NCI-H2196 (cell line): Measurements from ENCODE around the gene GRK2.
"Not testable (repeated sequence)": the region's sequence is repeated elsewhere in the genome, so short reads cannot be mapped to it uniquely, and the experiment has no call there.

Experiments used
- DNase-seq: peaks from one replicate; lab custom pipeline; 2025; ENCODE audit not compliant: unreplicated experiment; lab: John Stamatoyannopoulos, UW

The GRK2 gene

GRCh38 chr11:67266449-67267187, at the start of gene GRK2:
GRK2 (plus strand) TSS chr11:67266473; CDS start chr11:67266700, 227 bp downstream.
- DNase-seq: peak; percentile 67

GRCh38 chr11:67227726-67228125, 38.5 kb upstream of the GRK2 start:
- no peak for DNase-seq

- DNase-seq: no peak
Measured at GRCh38 chr11:67230406-67230805, 35.9 kb upstream of the GRK2 start.

GRCh38 chr11:67230886-67231285, 35.4 kb upstream of the GRK2 start:
- DNase-seq: no peak

GRCh38 chr11:67233584-67234190, 32.6 kb upstream of the GRK2 start:
- no peak for DNase-seq

- not testable (repeated sequence) for DNase-seq
Measured at GRCh38 chr11:67234571-67234970, 31.7 kb upstream of the GRK2 start.

GRCh38 chr11:67237574-67237973, 28.7 kb upstream of the GRK2 start:
- DNase-seq: no peak

GRCh38 chr11:67238894-67239782, 27.1 kb upstream of the GRK2 start:
- DNase-seq: no peak

GRCh38 chr11:67239783-67240575, 26.3 kb upstream of the GRK2 start:
- DNase-seq: peak; percentile 97

- DNase-seq: peak; percentile 23
Measured at GRCh38 chr11:67240576-67241389, 25.5 kb upstream of the GRK2 start.

- no peak for DNase-seq
Measured at GRCh38 chr11:67242548-67242947, 23.7 kb upstream of the GRK2 start.

GRCh38 chr11:67243051-67243450, 23.2 kb upstream of the GRK2 start:
- no peak for DNase-seq

- DNase-seq: no peak
Measured at GRCh38 chr11:67245046-67245445, 21.2 kb upstream of the GRK2 start.

GRCh38 chr11:67247946-67248550, 18.2 kb upstream of the GRK2 start:
- no peak for DNase-seq

- peak; percentile 16 for DNase-seq
Measured at GRCh38 chr11:67248653-67249052, 17.6 kb upstream of the GRK2 start.

GRCh38 chr11:67250059-67251043, 15.9 kb upstream of the GRK2 start:
- DNase-seq: no peak

GRCh38 chr11:67251841-67252240, 14.4 kb upstream of the GRK2 start:
- DNase-seq: no peak

GRCh38 chr11:67252831-67253239, 13.4 kb upstream of the GRK2 start:
- DNase-seq: peak; percentile 50
